ENCODE data around the gene CHRNB2.

GRCh38 chr1:154550657-154551056 is 16.9 kb upstream of the CHRNB2 start:
- TF ChIP-seq POLR2A (IDR thresholded peaks at IDR 0.05), result no peak
- TF ChIP-seq CTCF (IDR thresholded peaks at IDR 0.05), result no peak
- no peak for TF ChIP-seq POLR2AphosphoS5 (IDR thresholded peaks at IDR 0.05; ENCODE audit: insufficient read depth in 1 of 2, low read depth in 1 of 2)
